H1 (cell line): ENCODE measurements around the gene EPB41L1. TPM values are rescaled to one million over a fixed set of nuclear protein-coding genes. Genes with fewer than 3 reads are reported as not detected.

Experiments used
- CTCF ChIA-PET: fragments of 300-600 bp; sonication (Branson Sonifier 250); formaldehyde crosslinking; loops from one replicate; lab custom pipeline; 2021; ENCODE audit not compliant: partially characterized antibody; lab: Charles Lee
- POLR2A ChIA-PET: fragments of 300-600 bp; sonication (Branson Sonifier 250); formaldehyde crosslinking; loops from one replicate; lab custom pipeline; 2021; ENCODE audit warnings: inconsistent platforms; ENCODE audit not compliant: partially characterized antibody; lab: Charles Lee
- DNase-seq, 2 experiments: peaks; one replicate each; pipeline versions ENCODE4 v3.0.0 to v3.0.0-alpha.2; 2010 to 2022; ENCODE audit warnings: low spot score in 2 of 2, low read depth in 1 of 2, mixed read lengths in 1 of 2
- FAIRE-seq: peaks from 2 replicates; lab custom pipeline; 2011; peaks lifted over from hg19 to GRCh38; lab: Jason Lieb, UNC
- H2AFZ ChIP-seq: 2 replicates; pipeline ENCODE4 v1.8.1; 2012; ENCODE audit warnings: low read length, inconsistent platforms
- H2AK5ac ChIP-seq: 2 replicates; pipeline ENCODE4 v1.6.1; 2013; ENCODE audit warnings: low read depth, low read length
- H2BK120ac ChIP-seq: replicated peaks from 2 replicates; pipeline ENCODE3; 2013; ENCODE audit warnings: low read depth, low read length, inconsistent platforms
- H2BK12ac ChIP-seq: 2 replicates; pipeline ENCODE4 v1.6.1; 2013; ENCODE audit warnings: low read depth, low read length
- H2BK15ac ChIP-seq: 2 replicates; pipeline ENCODE4 v1.6.1; 2013; ENCODE audit warnings: low read length
- H2BK20ac ChIP-seq: 2 replicates; pipeline ENCODE4 v1.6.1; 2013; ENCODE audit warnings: low read length
- H2BK5ac ChIP-seq: 2 replicates; pipeline ENCODE4 v1.6.1; 2013; ENCODE audit warnings: low read depth, low read length
- H3K14ac ChIP-seq: 2 replicates; pipeline ENCODE4 v1.6.1; 2013; ENCODE audit warnings: inconsistent platforms; ENCODE audit not compliant: insufficient read length
- H3K18ac ChIP-seq: 2 replicates; pipeline ENCODE4 v1.6.1; 2013; ENCODE audit warnings: low read length; ENCODE audit errors: extremely low read depth
- H3K23ac ChIP-seq: 2 replicates; pipeline ENCODE4 v1.6.1; 2013; ENCODE audit warnings: inconsistent platforms; ENCODE audit not compliant: insufficient read length
- H3K23me2 ChIP-seq: 2 replicates; pipeline ENCODE4 v1.6.1; 2013; ENCODE audit warnings: low read depth, low read length
- H3K27ac ChIP-seq: 2 replicates; pipeline ENCODE4 v1.6.1; 2011; ENCODE audit warnings: low read depth, low read length, inconsistent platforms
- H3K27me3 ChIP-seq, 4 experiments: replicated peaks in 1 of 4; 1 replicate in 1 of 4; 2 replicates in 3 of 4; pipeline versions ENCODE4 v1.6.1 to v1.8.1; 2011 to 2013; ENCODE audit warnings: low read length in 3 of 4, mild to moderate bottlenecking in 3 of 4, inconsistent platforms in 2 of 4, mixed read lengths in 2 of 4, moderate library complexity in 1 of 4; ENCODE audit not compliant: control insufficient read depth in 3 of 4, insufficient read depth in 3 of 4; ENCODE audit errors: extremely low read depth in 1 of 4
- H3K36me3 ChIP-seq, 4 experiments: 2 replicates each; pipeline versions ENCODE4 v1.6.1 to v1.8.1; 2011 to 2013; ENCODE audit warnings: mild to moderate bottlenecking in 4 of 4, low read length in 3 of 4, moderate library complexity in 2 of 4, control low read depth in 1 of 4, inconsistent platforms in 1 of 4; ENCODE audit not compliant: insufficient read depth in 4 of 4, control insufficient read depth in 2 of 4
- H3K4ac ChIP-seq: replicated peaks from 2 replicates; pipeline ENCODE3; 2013; ENCODE audit warnings: low read length, low read depth, mixed read lengths, inconsistent platforms; ENCODE audit not compliant: insufficient read length
- H3K4me1 ChIP-seq, 4 experiments: replicated peaks in 1 of 4; 1 replicate in 1 of 4; 2 replicates in 3 of 4; pipeline versions ENCODE4 v1.6.1 to v1.8.1; 2011 to 2013; ENCODE audit warnings: low read length in 3 of 4, inconsistent platforms in 2 of 4, mixed read lengths in 1 of 4; ENCODE audit not compliant: insufficient read depth in 4 of 4, control insufficient read depth in 3 of 4
- H3K4me2 ChIP-seq, 2 experiments: 2 replicates each; pipeline versions ENCODE4 v1.6.1 to v1.8.1; 2011 to 2013; ENCODE audit warnings: low read depth in 2 of 2, low read length in 2 of 2, control low read depth in 1 of 2, inconsistent platforms in 1 of 2, mild to moderate bottlenecking in 1 of 2; ENCODE audit not compliant: insufficient read depth in 1 of 2
- H3K4me3 ChIP-seq, 4 experiments: fragments of 200-600, 300-600 bp in 1 of 4; sonication (generic), shearing (Covaris generic), sonication (Bioruptor Twin) in 1 of 4; 2 replicates each; pipeline versions ENCODE4 v1.5.1 to v1.8.1; 2011 to 2016; ENCODE audit warnings: low read length in 4 of 4, low read depth in 3 of 4, control low read depth in 2 of 4, inconsistent platforms in 2 of 4, mild to moderate bottlenecking in 2 of 4, mixed read lengths in 1 of 4, moderate library complexity in 1 of 4; ENCODE audit not compliant: insufficient read depth in 2 of 4; ENCODE audit errors: extremely low read depth in 1 of 4
- H3K56ac ChIP-seq: replicated peaks from 2 replicates; pipeline ENCODE3; 2013; ENCODE audit warnings: low read depth, mild to moderate bottlenecking, mixed read lengths, low read length, inconsistent platforms; ENCODE audit not compliant: insufficient read length
- H3K79me1 ChIP-seq: 2 replicates; pipeline ENCODE4 v1.6.1; 2013; ENCODE audit warnings: low read depth, low read length, control low read depth
- H3K79me2 ChIP-seq, 2 experiments: 2 replicates each; pipeline versions ENCODE4 v1.6.1 to v1.8.1; 2012 to 2013; ENCODE audit warnings: low read length in 2 of 2, mild to moderate bottlenecking in 2 of 2, inconsistent platforms in 1 of 2; ENCODE audit not compliant: insufficient read depth in 2 of 2, control insufficient read depth in 1 of 2
- H3K9ac ChIP-seq, 4 experiments: replicated peaks in 1 of 4; 1 replicate in 1 of 4; 2 replicates in 3 of 4; pipeline versions ENCODE4 v1.6.1 to v1.8.1; 2011 to 2013; ENCODE audit warnings: low read depth in 3 of 4, low read length in 3 of 4, control low read depth in 2 of 4, mild to moderate bottlenecking in 2 of 4, moderate library complexity in 2 of 4, inconsistent platforms in 1 of 4; ENCODE audit errors: extremely low read depth in 1 of 4
- H3K9me3 ChIP-seq, 2 experiments: 2 replicates each; pipeline versions ENCODE4 v1.6.1 to v1.8.1; 2012 to 2013; ENCODE audit warnings: mild to moderate bottlenecking in 2 of 2, moderate library complexity in 2 of 2, control low read depth in 1 of 2, inconsistent platforms in 1 of 2, low read depth in 1 of 2, low read length in 1 of 2, mixed read lengths in 1 of 2; ENCODE audit not compliant: insufficient read depth in 2 of 2
- H4K20me1 ChIP-seq, 2 experiments: replicated peaks in 1 of 2; 2 replicates each; pipeline versions ENCODE3 to v1.8.1; 2011 to 2013; ENCODE audit warnings: inconsistent platforms in 2 of 2, low read length in 2 of 2, mild to moderate bottlenecking in 1 of 2; ENCODE audit not compliant: insufficient read depth in 2 of 2, control insufficient read depth in 1 of 2
- H4K5ac ChIP-seq: 2 replicates; pipeline ENCODE4 v1.6.1; 2013; ENCODE audit warnings: low read length, low read depth, mixed read lengths, inconsistent platforms; ENCODE audit not compliant: insufficient read length
- H4K8ac ChIP-seq: 2 replicates; pipeline ENCODE4 v1.8.0; 2013; ENCODE audit warnings: mild to moderate bottlenecking, moderate library complexity, low read length, inconsistent platforms; ENCODE audit not compliant: insufficient read depth; ENCODE audit errors: extremely low read depth
- H4K91ac ChIP-seq: replicated peaks from 2 replicates; pipeline ENCODE3; 2013; ENCODE audit warnings: low read length, mixed read lengths, inconsistent platforms; ENCODE audit not compliant: insufficient read length
- WGBS, 2 experiments: shearing (Covaris generic) in 1 of 2; methylation state at CpG; one replicate each; pipeline versions ENCODE4 v1.1.6 to v1.1.7; 2013 to 2015; ENCODE audit warnings: low lambda C conversion rate in 2 of 2, mixed read lengths in 2 of 2, inconsistent platforms in 1 of 2, low coverage in 1 of 2, missing lambda C conversion rate in 1 of 2; ENCODE audit not compliant: insufficient replicate concordance in 2 of 2, insufficient coverage in 1 of 2, insufficient read length in 1 of 2; ENCODE audit errors: extremely low coverage in 1 of 2, missing lambda C conversion rate in 1 of 2; 5-methylcytosine and 5-hydroxymethylcytosine counted together
- polyA plus RNA-seq, 7 experiments: library from polyadenylated mRNA; depleted of rRNA in 3 of 7; stranded (reverse) in 5 of 7; unstranded in 2 of 7; fragments of >200 nt in 5 of 7; fragments of 200-250 nt in 2 of 7; gene quantifications; 1 replicate in 5 of 7; 2 replicates in 1 of 7; 4 replicates in 1 of 7; pipeline versions ENCODE4 v1.2.1 to v1.2.3, GENCODE V29; 2011 to 2013; ENCODE audit warnings: missing spikeins in 2 of 7, mixed read lengths in 2 of 7
- total RNA-seq: library from RNA; stranded (reverse); fragmentation: NEBNext Ultra II Directional; extraction: Animal tissue kit (Norgen Biotek cat#: 25700); gene quantifications from 2 replicates; pipeline ENCODE4 v1.2.1, GENCODE V29; 2021

EPB41L1 gene
- total and polyA plus RNA-seq, 2 of the 8 experiments (the other 6 are each of a cell fraction or from before 2014, with no cell fraction given), result 14.8 to 36.0 TPM

GRCh38 chr20:36269507-36269906 is 115.0 kb downstream of the EPB41L1 start:
- no peaks in the 10 kb centered on the region for H3K23me2 ChIP-seq
- no peaks in the 10 kb centered on the region for H3K9me3 ChIP-seq
- WGBS, 2 experiments, result 95% methylated on average over 2 of the region's 2 CpGs; no CpG with 5 or more reads in 1 of the 2 experiments
- H2BK15ac ChIP-seq, result no peak overlapping the region
- H3K4ac ChIP-seq, result no peak overlapping the region
- FAIRE-seq (no peak), DNase-seq (no peak)
- no peaks in the 10 kb centered on the region for H3K79me2 ChIP-seq
- H2BK12ac ChIP-seq, result no peak overlapping the region
- H2BK20ac ChIP-seq, result no peak overlapping the region
- POLR2A ChIA-PET, result interaction anchor here (0.5 kb wide), 1 partner anchor 14 kb away, joined by 3 read pairs; no protein-coding TSS in a partner anchor
- peaks cover 0 to 2% (median 0%) of the 10 kb centered on the region in 4 experiments; a peak in 4 of 7 replicates for H3K4me1 ChIP-seq
- H3K36me3 ChIP-seq, result no peaks in the 10 kb centered on the region
- no peak overlapping the region for H2AFZ ChIP-seq
- no peak overlapping the region for H3K27ac ChIP-seq
- H4K20me1 ChIP-seq, result no peaks in the 10 kb centered on the region
- no peaks in the 10 kb centered on the region for H3K79me1 ChIP-seq
- no peak overlapping the region for H3K9ac ChIP-seq
- no peak overlapping the region for H3K56ac ChIP-seq
- no peak overlapping the region for H3K4me3 ChIP-seq
- no peaks in the 10 kb centered on the region for H3K27me3 ChIP-seq
- no peak overlapping the region for H4K8ac ChIP-seq
- CTCF ChIA-PET, result interaction anchor here (1.7 to 2.6 kb wide), 2 partner anchors 9 to 104 kb away, joined by 6 to 10 read pairs; no protein-coding TSS in a partner anchor
- H3K18ac ChIP-seq, result no peak overlapping the region
- no peak overlapping the region for H3K4me2 ChIP-seq
- no peak overlapping the region for H3K14ac ChIP-seq
- H4K5ac ChIP-seq, result no peak overlapping the region
- H2BK120ac ChIP-seq, result no peak overlapping the region
- no peak overlapping the region for H2AK5ac ChIP-seq
- H4K91ac ChIP-seq, result no peak overlapping the region
- no peak overlapping the region for H2BK5ac ChIP-seq
- H3K23ac ChIP-seq, result no peak overlapping the region
